OCI-LY7 (cell line): ENCODE data around the gene CHD5. TPM values are rescaled to one million over a fixed set of nuclear protein-coding genes. Genes with fewer than 3 reads are reported as not detected.

Experiments used
- BruUV-seq: library from RNA; stranded (reverse); fragments of 400-500 nt; replicated peaks from 2 replicates; lab custom pipeline; 2021; lab: Mats Ljungman, UMichigan
- CTCF ChIA-PET: fragments of 300-600 bp; sonication (Branson Sonifier 250); formaldehyde crosslinking; loops from one replicate; lab custom pipeline; 2022; ENCODE audit warnings: antibody characterized with exemption; ENCODE audit not compliant: unreplicated experiment; lab: Charles Lee
- POLR2A ChIA-PET: fragments of 300-600 bp; sonication (Branson Sonifier 250); formaldehyde crosslinking; loops from one replicate; lab custom pipeline; 2022; ENCODE audit warnings: antibody characterized with exemption; lab: Charles Lee
- DNase-seq: peaks from one replicate; pipeline ENCODE4 v3.0.0-alpha.2; 2015; ENCODE audit warnings: low spot score
- H2AFZ ChIP-seq: fragments of 200-600 bp; sonication (generic), shearing (Covaris generic); 2 replicates; pipeline ENCODE4 v1.6.1; 2014; ENCODE audit warnings: mild to moderate bottlenecking, antibody characterized with exemption, low read length, moderate library complexity
- H3K27ac ChIP-seq: fragments of 200-600 bp; sonication (generic); 2 replicates; pipeline ENCODE4 v1.5.1; 2014; ENCODE audit warnings: mixed run types, low read depth, mild to moderate bottlenecking, moderate library complexity, low read length, inconsistent platforms; ENCODE audit not compliant: poor library complexity, severe bottlenecking
- H3K36me3 ChIP-seq: fragments of 200-600 bp; sonication (generic); 2 replicates; pipeline ENCODE4 v1.6.1; 2014; ENCODE audit warnings: mild to moderate bottlenecking, antibody characterized with exemption, low read length, moderate library complexity, mixed read lengths; ENCODE audit not compliant: insufficient read depth
- H3K4me1 ChIP-seq: fragments of 200-600 bp; sonication (generic); 2 replicates; pipeline ENCODE4 v1.5.1; 2014; ENCODE audit warnings: mild to moderate bottlenecking, low read length; ENCODE audit not compliant: insufficient read depth, poor library complexity, severe bottlenecking
- H3K4me2 ChIP-seq: fragments of 200-600 bp; sonication (generic); 2 replicates; pipeline ENCODE4 v1.6.1; 2014; ENCODE audit warnings: mild to moderate bottlenecking, low read length
- H3K4me3 ChIP-seq: fragments of 200-600 bp; sonication (generic); 2 replicates; pipeline ENCODE4 v1.5.1; 2014; ENCODE audit warnings: mild to moderate bottlenecking, low read depth, low read length; ENCODE audit not compliant: poor library complexity, severe bottlenecking
- H3K79me2 ChIP-seq: fragments of 200-600 bp; sonication (generic); 2 replicates; pipeline ENCODE4 v1.6.1; 2016; ENCODE audit warnings: low read depth, mild to moderate bottlenecking, low read length, moderate library complexity, mixed read lengths; ENCODE audit not compliant: insufficient read depth
- H3K9me2 ChIP-seq: fragments of 200-600 bp; sonication (generic); 2 replicates; pipeline ENCODE4 v1.6.1; 2016; ENCODE audit warnings: mild to moderate bottlenecking, low read length, mixed read lengths; ENCODE audit not compliant: insufficient read depth
- H3K9me3 ChIP-seq: fragments of 200-600 bp; sonication (generic); 2 replicates; pipeline ENCODE4 v1.6.1; 2014; ENCODE audit warnings: mild to moderate bottlenecking, mixed run types, low read length, mixed read lengths
- H4K20me1 ChIP-seq: fragments of 200-600 bp; sonication (generic); 2 replicates; pipeline ENCODE4 v1.6.1; 2014; ENCODE audit warnings: mild to moderate bottlenecking, antibody characterized with exemption, low read length, moderate library complexity, mixed read lengths; ENCODE audit not compliant: insufficient read depth
- CTCF ChIP-seq: fragments of 200-600 bp; sonication (generic); conservative IDR thresholded peaks from 2 replicates; pipeline ENCODE4 v1.5.1; 2014; ENCODE audit warnings: mild to moderate bottlenecking, antibody characterized with exemption, low read length, moderate library complexity, mixed read lengths
- EZH2phosphoT487 ChIP-seq: fragments of 200-600 bp; sonication (generic); IDR thresholded peaks from 2 replicates; pipeline ENCODE4 v1.6.1; 2018; ENCODE audit warnings: low read depth, borderline replicate concordance, mild to moderate bottlenecking, mixed run types, antibody characterized with exemption, low read length, moderate library complexity, mixed read lengths
- intact Hi-C: fragments of 100-400 bp; cut with micrococcal nuclease; formaldehyde crosslinking; loops from one replicate; pipeline ENCODE4 v1.10.0; 2022; ENCODE audit not compliant: unreplicated experiment
- total RNA-seq, 2 experiments: library from RNA; depleted of rRNA in 1 of 2; stranded (reverse); fragments of >200 nt in 1 of 2; shearing (Covaris generic) in 1 of 2; gene quantifications; 2 replicates each; pipeline ENCODE4 v1.2.3, GENCODE V29; 2014 to 2022

The CHD5 gene
- total RNA-seq, 2 experiments from 2014 or later: 0.19 to 0.38 TPM

GRCh38 chr1:6130036-6130435, 50.1 kb downstream of the CHD5 start:
- Histone ChIP-seq H3K79me2 (no peaks in the 10 kb centered on the region), H3K9me3 (no peaks in the 10 kb centered on the region), H2AFZ (no peak overlapping the region), H3K9me2 (no peaks in the 10 kb centered on the region), H3K36me3 (no peaks in the 10 kb centered on the region), H3K4me2 (no peak overlapping the region), H3K4me3 (no peak overlapping the region), H3K27ac (no peak overlapping the region), H4K20me1 (no peaks in the 10 kb centered on the region), H3K4me1 (no peaks in the 10 kb centered on the region)
- POLR2A ChIA-PET: no interaction called here
- intact Hi-C loops: no loop called here
- CTCF ChIA-PET: no interaction called here
- no peak for DNase-seq
- TF ChIP-seq EZH2phosphoT487 (no peak), CTCF (no peak)
- no TSS peak for BruUV-seq

- H3K9me2 ChIP-seq: no peaks in the 10 kb centered on the region
- TF ChIP-seq EZH2phosphoT487: no peak
- no peak for TF ChIP-seq CTCF
Measured at GRCh38 chr1:6129313-6129712, 50.8 kb downstream of the CHD5 start.

GRCh38 chr1:6128276-6129081, 51.6 kb downstream of the CHD5 start:
- TF ChIP-seq EZH2phosphoT487 (no peak), CTCF (no peak)
- POLR2A ChIA-PET: no interaction called here
- H4K20me1 ChIP-seq: no peaks in the 10 kb centered on the region
- H2AFZ ChIP-seq: no peak overlapping the region
- intact Hi-C loops: no loop called here
- no peaks in the 10 kb centered on the region for H3K36me3 ChIP-seq
- H3K4me2 ChIP-seq: no peak overlapping the region
- no peaks in the 10 kb centered on the region for H3K79me2 ChIP-seq
- H3K4me1 ChIP-seq: no peaks in the 10 kb centered on the region
- no peaks in the 10 kb centered on the region for H3K9me2 ChIP-seq
- no peak overlapping the region for H3K4me3 ChIP-seq
- CTCF ChIA-PET: no interaction called here
- no peaks in the 10 kb centered on the region for H3K9me3 ChIP-seq
- no peak overlapping the region for H3K27ac ChIP-seq
- no TSS peak for BruUV-seq
- DNase-seq: no peak

More at GRCh38 chr1:6129313-6129712, 50.8 kb downstream of the CHD5 start:
- H4K20me1 ChIP-seq: no peaks in the 10 kb centered on the region
- no peak overlapping the region for H3K4me2 ChIP-seq
- no peaks in the 10 kb centered on the region for H3K9me3 ChIP-seq
- no peaks in the 10 kb centered on the region for H3K4me1 ChIP-seq
- no peaks in the 10 kb centered on the region for H3K79me2 ChIP-seq
- no peak overlapping the region for H3K4me3 ChIP-seq
- no peak overlapping the region for H3K27ac ChIP-seq
- H3K36me3 ChIP-seq: no peaks in the 10 kb centered on the region
- intact Hi-C loops: no loop called here
- BruUV-seq: no TSS peak
- ChIA-PET CTCF (no interaction called here), POLR2A (no interaction called here)
- H2AFZ ChIP-seq: no peak overlapping the region
- no peak for DNase-seq
